Measurements from ENCODE around the gene CACHD1. TPM values are rescaled to one million over a fixed set of nuclear protein-coding genes. Genes with fewer than 3 reads are reported as not detected.

CACHD1 gene
- total and polyA plus RNA-seq, 5 donors from 2014 or later, result 0.22 to 0.46 (median 0.27) TPM; not detected in 1

GRCh38 chr1:64518692-64519481 lies 49.0 kb downstream of the CACHD1 start:
- H3K27ac Mint-ChIP-seq, result no peak overlapping the region

GRCh38 chr1:64519901-64520300 lies 50.0 kb downstream of the CACHD1 start:
- H3K27me3 ChIP-seq (ENCODE audit: control insufficient read depth, insufficient read depth, low read length), result peaks cover 2% of the 10 kb centered on the region
- H3K9me3 ChIP-seq (ENCODE audit: control insufficient read depth in 2 of 2, low read length in 2 of 2), result no peaks in the 10 kb centered on the region
- Mint-ChIP-seq H3K36me3 (no peaks in the 10 kb centered on the region), H3K4me1 (no peaks in the 10 kb centered on the region), H3K27me3 (peaks cover 5% of the 10 kb centered on the region), H3K9me3 (peaks cover 0 to 2% (median 0%) of the 10 kb centered on the region in 7 donors), H3K4me3 (no peak overlapping the region), H3K27ac (no peak overlapping the region)
- DNase-seq (no peak), ATAC-seq (ENCODE audit: low read depth in 2 of 2) (no peak)
- H3K4me3 ChIP-seq (ENCODE audit: low read depth, low read length), result no peak overlapping the region
- no peak overlapping the region for H3K27ac ChIP-seq (ENCODE audit: insufficient read depth, low read length, poor library complexity, severe bottlenecking)
- H3K4me1 ChIP-seq (ENCODE audit: control insufficient read depth, insufficient read depth, low read length, poor library complexity, severe bottlenecking), result no peaks in the 10 kb centered on the region
- no peaks in the 10 kb centered on the region for H3K36me3 ChIP-seq (ENCODE audit: control insufficient read depth, insufficient read depth, low read length)

More at GRCh38 chr1:64518692-64519481, 49.0 kb downstream of the CACHD1 start:
- H3K36me3 ChIP-seq (ENCODE audit: control insufficient read depth, insufficient read depth, low read length), result no peaks in the 10 kb centered on the region
- no peak overlapping the region for H3K4me3 Mint-ChIP-seq
- no peaks in the 10 kb centered on the region for H3K36me3 Mint-ChIP-seq
- H3K27me3 Mint-ChIP-seq, result peaks cover 5% of the 10 kb centered on the region
- ATAC-seq (ENCODE audit: low read depth in 2 of 2) (no peak), DNase-seq (no peak)
- H3K9me3 ChIP-seq (ENCODE audit: control insufficient read depth in 2 of 2, low read length in 2 of 2), result no peaks in the 10 kb centered on the region
- H3K9me3 Mint-ChIP-seq, result peaks cover 0 to 2% (median 0%) of the 10 kb centered on the region in 7 donors
- H3K27me3 ChIP-seq (ENCODE audit: control insufficient read depth, insufficient read depth, low read length), result peaks cover 2% of the 10 kb centered on the region
- no peak overlapping the region for H3K27ac ChIP-seq (ENCODE audit: insufficient read depth, low read length, poor library complexity, severe bottlenecking)
- H3K4me3 ChIP-seq (ENCODE audit: low read depth, low read length), result no peak overlapping the region
- H3K4me1 ChIP-seq (ENCODE audit: control insufficient read depth, insufficient read depth, low read length, poor library complexity, severe bottlenecking), result no peaks in the 10 kb centered on the region
- no peaks in the 10 kb centered on the region for H3K4me1 Mint-ChIP-seq

DNA sequence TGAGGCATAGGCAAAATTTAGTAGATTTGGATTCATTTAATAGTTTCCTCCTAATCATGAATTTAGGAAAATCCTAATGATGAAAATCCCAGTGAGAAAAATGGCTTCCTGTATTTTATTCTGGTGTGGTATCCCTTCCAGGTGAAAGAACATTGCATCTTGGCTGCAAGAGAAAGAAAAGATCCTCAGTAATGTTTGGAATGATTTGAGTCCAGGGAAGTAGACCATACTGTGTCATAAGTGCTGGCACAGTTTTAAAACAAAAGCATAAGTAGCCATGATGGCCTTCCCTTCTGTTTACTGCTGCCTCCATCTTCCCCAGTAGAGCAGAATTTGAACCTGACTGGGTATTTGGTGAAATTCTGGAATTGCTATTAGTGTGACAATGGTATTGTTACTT lies 52.8 kb downstream of the CACHD1 start:
- no peak overlapping the region for H3K27ac Mint-ChIP-seq
- Histone ChIP-seq H3K36me3 (ENCODE audit: control insufficient read depth, insufficient read depth, low read length) (no peaks in the 10 kb centered on the region), H3K4me3 (ENCODE audit: low read depth, low read length) (no peak overlapping the region), H3K4me1 (ENCODE audit: control insufficient read depth, insufficient read depth, low read length, poor library complexity, severe bottlenecking) (no peaks in the 10 kb centered on the region), H3K27ac (ENCODE audit: insufficient read depth, low read length, poor library complexity, severe bottlenecking) (no peak overlapping the region), H3K27me3 (ENCODE audit: control insufficient read depth, insufficient read depth, low read length) (no peaks in the 10 kb centered on the region), H3K9me3 (ENCODE audit: control insufficient read depth in 2 of 2, low read length in 2 of 2) (no peaks in the 10 kb centered on the region)
- H3K4me3 Mint-ChIP-seq, result no peak overlapping the region
- no peaks in the 10 kb centered on the region for H3K36me3 Mint-ChIP-seq
- ATAC-seq (ENCODE audit: low read depth in 2 of 2) (no peak), DNase-seq (no peak)
- no peaks in the 10 kb centered on the region for H3K27me3 Mint-ChIP-seq
- no peaks in the 10 kb centered on the region for H3K4me1 Mint-ChIP-seq
- H3K9me3 Mint-ChIP-seq, result no peaks in the 10 kb centered on the region

- DNase-seq, result no peak
- no peaks in the 10 kb centered on the region for H3K9me3 ChIP-seq (ENCODE audit: control insufficient read depth in 2 of 2, low read length in 2 of 2)
- H3K36me3 ChIP-seq (ENCODE audit: control insufficient read depth, insufficient read depth, low read length), result no peaks in the 10 kb centered on the region
- no peaks in the 10 kb centered on the region for H3K4me1 Mint-ChIP-seq
- H3K27me3 Mint-ChIP-seq, result no peaks in the 10 kb centered on the region
- H3K4me1 ChIP-seq (ENCODE audit: control insufficient read depth, insufficient read depth, low read length, poor library complexity, severe bottlenecking), result no peaks in the 10 kb centered on the region
- H3K27ac ChIP-seq (ENCODE audit: insufficient read depth, low read length, poor library complexity, severe bottlenecking), result no peak overlapping the region
- no peaks in the 10 kb centered on the region for H3K9me3 Mint-ChIP-seq
- ATAC-seq (ENCODE audit: low read depth in 2 of 2), result no peak
- H3K4me3 Mint-ChIP-seq, result no peak overlapping the region
- H3K27me3 ChIP-seq (ENCODE audit: control insufficient read depth, insufficient read depth, low read length), result no peaks in the 10 kb centered on the region
- no peaks in the 10 kb centered on the region for H3K36me3 Mint-ChIP-seq
- H3K27ac Mint-ChIP-seq, result no peak overlapping the region
- H3K4me3 ChIP-seq (ENCODE audit: low read depth, low read length), result no peak overlapping the region
Observed at GRCh38 chr1:64523413-64524337, 53.7 kb downstream of the CACHD1 start.

DNA sequence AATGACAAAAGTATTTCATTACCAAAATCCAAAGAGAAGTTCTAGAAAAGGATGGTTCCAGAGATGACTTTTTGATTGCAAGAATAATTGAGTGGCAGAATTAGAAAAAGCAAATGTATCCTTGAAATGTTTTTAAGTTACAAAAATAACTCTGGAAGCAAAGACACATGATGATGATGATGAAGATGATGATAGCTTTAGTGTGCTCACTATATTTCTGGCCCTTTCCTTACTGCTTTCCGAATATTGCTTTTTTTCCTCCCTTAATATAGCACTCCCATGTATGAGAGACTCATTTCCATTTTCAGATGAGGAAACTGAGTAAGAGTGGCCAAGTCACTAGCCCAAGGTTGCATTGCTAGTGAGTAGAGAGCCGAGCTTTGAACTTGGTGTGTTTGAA lies 54.7 kb downstream of the CACHD1 start:
- Mint-ChIP-seq H3K9me3 (no peaks in the 10 kb centered on the region), H3K4me1 (peaks cover 0 to 4% (median 0%) of the 10 kb centered on the region in 4 donors), H3K27ac (no peak overlapping the region), H3K4me3 (no peak overlapping the region), H3K36me3 (no peaks in the 10 kb centered on the region), H3K27me3 (no peaks in the 10 kb centered on the region)
- Histone ChIP-seq H3K4me1 (ENCODE audit: control insufficient read depth, insufficient read depth, low read length, poor library complexity, severe bottlenecking) (no peaks in the 10 kb centered on the region), H3K9me3 (ENCODE audit: control insufficient read depth in 2 of 2, low read length in 2 of 2) (no peaks in the 10 kb centered on the region), H3K4me3 (ENCODE audit: low read depth, low read length) (no peak overlapping the region), H3K27ac (ENCODE audit: insufficient read depth, low read length, poor library complexity, severe bottlenecking) (no peak overlapping the region), H3K27me3 (ENCODE audit: control insufficient read depth, insufficient read depth, low read length) (no peaks in the 10 kb centered on the region), H3K36me3 (ENCODE audit: control insufficient read depth, insufficient read depth, low read length) (no peaks in the 10 kb centered on the region)
- ATAC-seq (ENCODE audit: low read depth in 2 of 2) (no peak), DNase-seq (no peak)

GRCh38 chr1:64525116-64525686 lies 55.3 kb downstream of the CACHD1 start:
- ATAC-seq (ENCODE audit: low read depth in 2 of 2) (no peak), DNase-seq (no peak)
- Histone ChIP-seq H3K9me3 (ENCODE audit: control insufficient read depth in 2 of 2, low read length in 2 of 2) (no peaks in the 10 kb centered on the region), H3K4me1 (ENCODE audit: control insufficient read depth, insufficient read depth, low read length, poor library complexity, severe bottlenecking) (no peaks in the 10 kb centered on the region), H3K27me3 (ENCODE audit: control insufficient read depth, insufficient read depth, low read length) (no peaks in the 10 kb centered on the region), H3K27ac (ENCODE audit: insufficient read depth, low read length, poor library complexity, severe bottlenecking) (no peak overlapping the region), H3K4me3 (ENCODE audit: low read depth, low read length) (no peak overlapping the region), H3K36me3 (ENCODE audit: control insufficient read depth, insufficient read depth, low read length) (no peaks in the 10 kb centered on the region)
- no peak overlapping the region for H3K4me3 Mint-ChIP-seq
- H3K4me1 Mint-ChIP-seq, result peaks cover 0 to 4% (median 0%) of the 10 kb centered on the region in 4 donors
- H3K27me3 Mint-ChIP-seq, result no peaks in the 10 kb centered on the region
- no peaks in the 10 kb centered on the region for H3K36me3 Mint-ChIP-seq
- H3K9me3 Mint-ChIP-seq, result no peaks in the 10 kb centered on the region
- H3K27ac Mint-ChIP-seq, result no peak overlapping the region

DNA sequence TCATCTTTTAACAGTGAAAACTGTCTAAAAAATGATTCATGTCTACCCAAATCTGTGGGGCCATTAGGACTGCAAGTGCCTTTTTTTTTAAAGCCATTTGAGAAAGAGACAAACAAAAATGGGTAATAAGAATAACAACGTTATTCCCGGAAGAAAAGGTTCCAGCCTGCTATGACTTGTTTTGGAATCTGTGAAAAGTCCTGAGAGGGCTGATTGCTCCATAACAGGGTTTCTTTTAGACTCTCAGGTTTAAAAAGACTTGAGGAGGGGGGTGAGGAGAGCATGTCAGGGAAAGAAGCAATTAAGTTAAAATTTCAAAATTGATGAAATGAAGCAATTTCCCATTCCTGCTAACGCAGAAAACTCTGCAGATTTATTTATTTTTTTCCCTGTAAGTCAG lies 56.4 kb downstream of the CACHD1 start:
- Histone ChIP-seq H3K27me3 (ENCODE audit: control insufficient read depth, insufficient read depth, low read length) (no peaks in the 10 kb centered on the region), H3K36me3 (ENCODE audit: control insufficient read depth, insufficient read depth, low read length) (no peaks in the 10 kb centered on the region), H3K27ac (ENCODE audit: insufficient read depth, low read length, poor library complexity, severe bottlenecking) (no peak overlapping the region), H3K9me3 (ENCODE audit: control insufficient read depth in 2 of 2, low read length in 2 of 2) (no peaks in the 10 kb centered on the region), H3K4me3 (ENCODE audit: low read depth, low read length) (no peak overlapping the region), H3K4me1 (ENCODE audit: control insufficient read depth, insufficient read depth, low read length, poor library complexity, severe bottlenecking) (no peaks in the 10 kb centered on the region)
- no peak overlapping the region for H3K27ac Mint-ChIP-seq
- DNase-seq (no peak), ATAC-seq (ENCODE audit: low read depth in 2 of 2) (no peak)
- no peak overlapping the region for H3K4me3 Mint-ChIP-seq
- no peaks in the 10 kb centered on the region for H3K27me3 Mint-ChIP-seq
- no peaks in the 10 kb centered on the region for H3K9me3 Mint-ChIP-seq
- H3K36me3 Mint-ChIP-seq, result no peaks in the 10 kb centered on the region
- H3K4me1 Mint-ChIP-seq, result peaks cover 0 to 4% (median 0%) of the 10 kb centered on the region in 4 donors
